HEK293 (cell line): Measurements from ENCODE around the gene ZNF83.

Experiments
- CTCF ChIA-PET: fragments of 350-600 bp; formaldehyde crosslinking; extraction: SDS; loops from one replicate; lab custom pipeline; 2021; ENCODE audit warnings: antibody characterized with exemption; lab: Yijun Ruan, JAX
- POLR2A ChIA-PET: fragments of 300-600 bp; formaldehyde crosslinking; extraction: SDS; loops from one replicate; lab custom pipeline; 2020; ENCODE audit warnings: antibody characterized with exemption, inconsistent platforms; lab: Yijun Ruan, JAX
- H3K27ac ChIP-seq: fragments of 200-500 bp; sonication (Bioruptor generic); 2 replicates; pipeline ENCODE4 v1.5.1; 2014; ENCODE audit warnings: low read depth, low read length, control low read depth, inconsistent platforms; ENCODE audit errors: extremely low read depth
- H3K36me3 ChIP-seq, 2 experiments: fragments of 200-500 bp in 1 of 2; sonication (Bioruptor generic) in 1 of 2; 1 replicate in 1 of 2; 2 replicates in 1 of 2; pipeline ENCODE4 v1.5.1; 2014 to 2017; ENCODE audit warnings: inconsistent platforms in 2 of 2, low read length in 2 of 2; ENCODE audit not compliant: control insufficient read depth in 2 of 2, insufficient read depth in 1 of 2
- H3K4me1 ChIP-seq: fragments of 200-500 bp; sonication (Bioruptor generic); 2 replicates; pipeline ENCODE4 v1.5.1; 2014; ENCODE audit warnings: mild to moderate bottlenecking, low read length, inconsistent platforms; ENCODE audit not compliant: control insufficient read depth, insufficient read depth
- H3K4me3 ChIP-seq: 2 replicates; pipeline ENCODE4 v1.5.1; 2011; ENCODE audit warnings: low read depth, mild to moderate bottlenecking, control low read depth, low read length, moderate library complexity
- H3K9me3 ChIP-seq: fragments of 200-500 bp; sonication (Bioruptor generic); 2 replicates; pipeline ENCODE4 v1.5.1; 2014; ENCODE audit warnings: low read depth, low read length, inconsistent platforms; ENCODE audit not compliant: control insufficient read depth, insufficient read depth
- GFI1B ChIP-seq: fragments of 450-650 bp; formaldehyde crosslinking; IDR thresholded peaks from 2 replicates; pipeline ENCODE4 v1.5.1; 2016; ENCODE audit warnings: missing biosample characterization, missing genetic modification characterization
- PRDM10 ChIP-seq: fragments of 450-650 bp; formaldehyde crosslinking; IDR thresholded peaks from 2 replicates; pipeline ENCODE4 v1.5.1; 2016; ENCODE audit warnings: missing biosample characterization, missing genetic modification characterization
- PRDM4 ChIP-seq: fragments of 450-650 bp; formaldehyde crosslinking; IDR thresholded peaks from 2 replicates; pipeline ENCODE4 v1.5.1; 2017; ENCODE audit warnings: missing biosample characterization, missing genetic modification characterization
- SP7 ChIP-seq: fragments of 450-650 bp; formaldehyde crosslinking; IDR thresholded peaks from 2 replicates; pipeline ENCODE4 v1.5.1; 2016; ENCODE audit warnings: missing biosample characterization, missing genetic modification characterization
- TSHZ1 ChIP-seq: fragments of 450-650 bp; formaldehyde crosslinking; IDR thresholded peaks from 2 replicates; pipeline ENCODE4 v1.5.1; 2016; ENCODE audit warnings: missing biosample characterization, missing genetic modification characterization, borderline replicate concordance
- ZBTB6 ChIP-seq: fragments of 450-650 bp; formaldehyde crosslinking; IDR thresholded peaks from 2 replicates; pipeline ENCODE4 v1.5.1; 2017; ENCODE audit warnings: missing biosample characterization, missing genetic modification characterization
- ZFP37 ChIP-seq: fragments of 450-650 bp; formaldehyde crosslinking; IDR thresholded peaks from 2 replicates; pipeline ENCODE4 v1.5.1; 2016; ENCODE audit warnings: missing biosample characterization, missing genetic modification characterization
- ZNF140 ChIP-seq: fragments of 450-650 bp; formaldehyde crosslinking; IDR thresholded peaks from 2 replicates; pipeline ENCODE4 v1.5.1; 2016; ENCODE audit warnings: missing biosample characterization, missing genetic modification characterization
- ZNF174 ChIP-seq: fragments of 450-650 bp; formaldehyde crosslinking; IDR thresholded peaks from 2 replicates; pipeline ENCODE4 v1.5.0; 2017; ENCODE audit warnings: missing biosample characterization, mild to moderate bottlenecking, missing genetic modification characterization
- ZNF202 ChIP-seq: fragments of 450-650 bp; formaldehyde crosslinking; IDR thresholded peaks from 2 replicates; pipeline ENCODE4 v1.5.1; 2016; ENCODE audit warnings: missing biosample characterization, missing genetic modification characterization, borderline replicate concordance
- ZNF280D ChIP-seq: fragments of 450-650 bp; formaldehyde crosslinking; IDR thresholded peaks from 2 replicates; pipeline ENCODE4 v1.5.1; 2016; ENCODE audit warnings: missing biosample characterization, missing genetic modification characterization
- ZNF366 ChIP-seq: fragments of 450-650 bp; formaldehyde crosslinking; conservative IDR thresholded peaks from 2 replicates; pipeline ENCODE4 v1.5.1; 2016; ENCODE audit warnings: missing biosample characterization, missing genetic modification characterization
- ZNF514 ChIP-seq: fragments of 450-650 bp; formaldehyde crosslinking; IDR thresholded peaks from 2 replicates; pipeline ENCODE4 v1.5.1; 2016; ENCODE audit warnings: missing biosample characterization, missing genetic modification characterization
- ZNF549 ChIP-seq: fragments of 450-650 bp; IDR thresholded peaks from 2 replicates; pipeline ENCODE4 v1.5.1; 2018; ENCODE audit warnings: missing biosample characterization, missing genetic modification characterization, mild to moderate bottlenecking, inconsistent platforms, moderate library complexity
- ZNF555 ChIP-seq: fragments of 450-650 bp; formaldehyde crosslinking; conservative IDR thresholded peaks from 2 replicates; pipeline ENCODE4 v1.5.1; 2017; ENCODE audit warnings: missing biosample characterization, mild to moderate bottlenecking, missing genetic modification characterization, inconsistent platforms
- ZNF645 ChIP-seq: fragments of 450-650 bp; formaldehyde crosslinking; IDR thresholded peaks from 2 replicates; pipeline ENCODE4; 2016; ENCODE audit warnings: missing biosample characterization, missing genetic modification characterization
- ZNF654 ChIP-seq: fragments of 450-650 bp; formaldehyde crosslinking; IDR thresholded peaks from 2 replicates; pipeline ENCODE4 v1.5.1; 2016; ENCODE audit warnings: low read depth, missing biosample characterization, missing genetic modification characterization
- ZNF704 ChIP-seq: fragments of 450-650 bp; formaldehyde crosslinking; IDR thresholded peaks from 2 replicates; pipeline ENCODE4 v1.5.1; 2016; ENCODE audit warnings: missing biosample characterization, missing genetic modification characterization
- ZNF777 ChIP-seq: fragments of 450-650 bp; formaldehyde crosslinking; IDR thresholded peaks from 2 replicates; pipeline ENCODE4 v1.5.1; 2017; ENCODE audit warnings: missing biosample characterization, missing genetic modification characterization, borderline replicate concordance
- ZNF830 ChIP-seq: fragments of 450-650 bp; IDR thresholded peaks from 2 replicates; pipeline ENCODE4 v1.5.0; 2018; ENCODE audit warnings: missing biosample characterization, missing genetic modification characterization, low read depth, mild to moderate bottlenecking, moderate library complexity
- ZNF843 ChIP-seq: fragments of 450-650 bp; formaldehyde crosslinking; IDR thresholded peaks from 2 replicates; pipeline ENCODE4 v1.5.1; 2016; ENCODE audit warnings: missing biosample characterization, missing genetic modification characterization

The ZNF83 gene

GRCh38 chr19:52590728-52591127 is 47.4 kb downstream of the ZNF83 start (continued):
- TF ChIP-seq ZNF140 (tag by site-specific recombination) (no peak), ZNF366 (tag by site-specific recombination) (no peak), ZNF549 (tag by site-specific recombination) (no peak), ZBTB6 (tag by site-specific recombination) (no peak), ZNF830 (tag by site-specific recombination) (no peak), ZNF654 (tag by site-specific recombination) (no peak), ZNF555 (tag by site-specific recombination) (no peak), ZNF202 (no peak), ZNF280D (no peak), ZNF174 (tag by site-specific recombination) (no peak), GFI1B (tag by site-specific recombination) (no peak)

GRCh38 chr19:52585604-52586003 is 52.6 kb downstream of the ZNF83 start:
- Histone ChIP-seq H3K27ac (no peak overlapping the region), H3K36me3 (peaks cover 0 to 38% of the 10 kb centered on the region in 2 experiments; a peak in 1 of 3 replicates), H3K4me3 (no peak overlapping the region), H3K4me1 (no peaks in the 10 kb centered on the region), H3K9me3 (no peaks in the 10 kb centered on the region)
- POLR2A ChIA-PET: no interaction called here
- CTCF ChIA-PET: no interaction called here
- no peak for TF ChIP-seq ZNF843 (tag by site-specific recombination)
- TF ChIP-seq SP7: no peak
- no peak for TF ChIP-seq TSHZ1
- no peak for TF ChIP-seq ZFP37 (tag by site-specific recombination)
- TF ChIP-seq PRDM4: no peak
- TF ChIP-seq PRDM10: no peak
- TF ChIP-seq ZNF704 (tag by site-specific recombination): no peak
- no peak for TF ChIP-seq ZNF645 (tag by site-specific recombination)
- no peak for TF ChIP-seq ZNF777 (tag by site-specific recombination)
- TF ChIP-seq ZNF514 (tag by site-specific recombination): no peak
